GM12878 (cell line): Measurements from ENCODE around the gene SLCO1A2. TPM values are rescaled to one million over a fixed set of nuclear protein-coding genes. Genes with fewer than 3 reads are reported as not detected.

Experiments
- ATAC-seq: fragments of 200-7000 bp; cut with Tn5 transposase; 3 replicates; pipeline ENCODE4 v1.9.1; 2020; ENCODE audit warnings: mild to moderate bottlenecking, moderate library complexity
- BruUV-seq: library from RNA; stranded (reverse); fragments of 400-500 nt; replicated peaks from 2 replicates; lab custom pipeline; 2021; lab: Mats Ljungman, UMichigan
- CTCF ChIA-PET: fragments of 300-600 bp; sonication (Branson Sonifier 250); formaldehyde crosslinking; extraction: SDS; loops from one replicate; lab custom pipeline; 2021; ENCODE audit warnings: inconsistent platforms; lab: Yijun Ruan, JAX
- POLR2A ChIA-PET: fragments of 350-600 bp; formaldehyde crosslinking; extraction: SDS; loops from one replicate; lab custom pipeline; 2021; ENCODE audit warnings: inconsistent platforms; lab: Charles Lee
- RAD21 ChIA-PET: fragments of 300-600 bp; sonication (Branson Sonifier 250); formaldehyde crosslinking; loops from one replicate; lab custom pipeline; 2023; ENCODE audit warnings: antibody characterized with exemption; ENCODE audit not compliant: unreplicated experiment; lab: Charles Lee
- SMC1A ChIA-PET: fragments of 300-600 bp; sonication (Branson Sonifier 250); formaldehyde crosslinking; loops from one replicate; lab custom pipeline; 2023; ENCODE audit not compliant: unreplicated experiment, uncharacterized antibody; lab: Charles Lee
- DNase-seq: peaks from one replicate; pipeline ENCODE4 v3.0.0-alpha.2; 2011; ENCODE audit warnings: low read depth, low spot score
- FAIRE-seq: peaks from 3 replicates; lab custom pipeline; 2011; peaks lifted over from hg19 to GRCh38; lab: Jason Lieb, UNC
- H2AFZ ChIP-seq: 2 replicates; pipeline ENCODE4 v1.6.0; 2011; ENCODE audit warnings: low read depth, low read length, control low read depth; ENCODE audit not compliant: control insufficient read depth
- H3K27ac ChIP-seq: 2 replicates; pipeline ENCODE4 v1.5.1; 2011; ENCODE audit warnings: control low read depth; ENCODE audit not compliant: control insufficient read depth, insufficient read depth
- H3K27me3 ChIP-seq, 2 experiments: replicated peaks in 1 of 2; 2 replicates each; pipeline versions ENCODE4 v1.6.0 to v1.6.1; 2011; ENCODE audit warnings: low read length in 1 of 2; ENCODE audit not compliant: control insufficient read depth in 2 of 2, insufficient read depth in 2 of 2
- H3K36me3 ChIP-seq, 2 experiments: 2 replicates each; pipeline ENCODE4 v1.5.1; 2011; ENCODE audit warnings: low read length in 1 of 2; ENCODE audit not compliant: control insufficient read depth in 2 of 2, insufficient read depth in 2 of 2
- H3K4me1 ChIP-seq: 2 replicates; pipeline ENCODE4 v1.6.1; 2011; ENCODE audit warnings: mild to moderate bottlenecking, low read length, moderate library complexity, mixed read lengths; ENCODE audit not compliant: control insufficient read depth, insufficient read depth
- H3K4me2 ChIP-seq: 2 replicates; pipeline ENCODE4 v1.6.0; 2011; ENCODE audit warnings: control low read depth; ENCODE audit not compliant: control insufficient read depth, insufficient read depth
- H3K4me3 ChIP-seq: fragments of 200-600 bp; sonication (generic); 2 replicates; pipeline ENCODE4 v1.5.1; 2016
- H3K79me2 ChIP-seq: 2 replicates; pipeline ENCODE4 v1.6.0; 2011; ENCODE audit warnings: low read length; ENCODE audit not compliant: control insufficient read depth, insufficient read depth
- H3K9ac ChIP-seq: 2 replicates; pipeline ENCODE4 v1.8.0; 2011; ENCODE audit warnings: low read length, control low read depth, mixed read lengths; ENCODE audit not compliant: control insufficient read depth, insufficient read depth
- H3K9me3 ChIP-seq: replicated peaks from 3 replicates; pipeline ENCODE4 v1.5.1; 2011; ENCODE audit warnings: mild to moderate bottlenecking, low read length; ENCODE audit not compliant: control insufficient read depth, insufficient read depth
- H4K20me1 ChIP-seq: 2 replicates; pipeline ENCODE4 v1.6.0; 2011; ENCODE audit not compliant: control insufficient read depth, insufficient read depth
- FOS ChIP-seq: IDR thresholded peaks from 3 replicates; pipeline ENCODE4 v1.6.1; 2011; ENCODE audit warnings: borderline replicate concordance; ENCODE audit not compliant: insufficient read length; ENCODE audit errors: extremely low read depth
- IRF3 ChIP-seq: fragments of 450-650 bp; IDR thresholded peaks from 2 replicates; pipeline ENCODE4 v1.6.1; 2014; ENCODE audit warnings: mild to moderate bottlenecking
- JUND ChIP-seq: IDR thresholded peaks from 2 replicates; pipeline ENCODE4 v1.6.1; 2012; ENCODE audit warnings: low read depth, mild to moderate bottlenecking, low read length, improper control_type of control experiment, moderate library complexity
- KLF5 ChIP-seq: fragments of 450-650 bp; IDR thresholded peaks from 2 replicates; pipeline ENCODE4 v1.6.1; 2014; ENCODE audit warnings: mild to moderate bottlenecking; ENCODE audit not compliant: partially characterized antibody
- NR2F1 ChIP-seq: fragments of 450-650 bp; conservative IDR thresholded peaks from 2 replicates; pipeline ENCODE4 v1.6.1; 2017; ENCODE audit warnings: mild to moderate bottlenecking
- REST ChIP-seq: IDR thresholded peaks from 2 replicates; pipeline ENCODE4 v1.6.1; 2012; ENCODE audit warnings: mild to moderate bottlenecking, low read depth, low read length
- SMAD1 ChIP-seq: fragments of 450-650 bp; IDR thresholded peaks from 2 replicates; pipeline ENCODE4 v1.6.1; 2018; ENCODE audit warnings: mild to moderate bottlenecking, low read depth; ENCODE audit not compliant: partially characterized antibody
- STAT3 ChIP-seq: IDR thresholded peaks from 2 replicates; pipeline ENCODE4 v1.6.1; 2011; ENCODE audit warnings: low read depth, low read length, improper control_type of control experiment
- SUZ12 ChIP-seq: fragments of 200-600 bp; sonication (generic); IDR thresholded peaks from one replicate; pipeline ENCODE4 v1.6.1; 2018; ENCODE audit warnings: antibody characterized with exemption, mild to moderate bottlenecking; ENCODE audit not compliant: unreplicated experiment
- ZBTB40 ChIP-seq: fragments of 450-650 bp; IDR thresholded peaks from 2 replicates; pipeline ENCODE4 v1.6.1; 2016; ENCODE audit warnings: mild to moderate bottlenecking, moderate library complexity, borderline replicate concordance
- WGBS: methylation state at CpG from one replicate; pipeline ENCODE4 v1.1.6; 2016; ENCODE audit warnings: low lambda C conversion rate; ENCODE audit not compliant: insufficient replicate concordance, insufficient coverage; ENCODE audit errors: missing lambda C conversion rate; 5-methylcytosine and 5-hydroxymethylcytosine counted together
- in situ Hi-C: fragments of 300-500 bp; cut with MboI; formaldehyde crosslinking; loops from 9 replicates; pipeline ENCODE4 v1.14.3; 2018; ENCODE audit warnings: mixed read lengths
- intact Hi-C: fragments of 100-400 bp; cut with micrococcal nuclease; formaldehyde crosslinking; loops from one replicate; pipeline ENCODE4 v1.14.2; 2022; ENCODE audit not compliant: unreplicated experiment
- polyA plus RNA-seq, 11 experiments: library from polyadenylated mRNA; depleted of rRNA in 4 of 11; unstranded in 6 of 11; stranded (reverse) in 5 of 11; fragments of >200 nt; fragmentation: Nextera tagmentation in 4 of 11; fragmentation: Illumina TruSeq in 1 of 11; extraction: Ambion mirVana in 4 of 11; extraction: Trizol in 1 of 11; gene quantifications; 1 replicate in 1 of 11; 2 replicates in 10 of 11; pipeline versions ENCODE4 v1.2.1 to v1.2.3, GENCODE V29; 2011 to 2016; ENCODE audit warnings: inconsistent platforms in 2 of 11, missing spikeins in 2 of 11, low read depth in 1 of 11
- total RNA-seq, 4 experiments: library from RNA; depleted of rRNA in 3 of 4; stranded (reverse); fragments of >200 nt in 3 of 4; fragmentation: Illumina TruSeq in 1 of 4; extraction: Trizol in 1 of 4; gene quantifications; 2 replicates each; pipeline versions ENCODE4 v1.2.1 to v1.2.3, GENCODE V29; 2013 to 2021

Gene SLCO1A2
- total and polyA plus RNA-seq, 10 of the 15 experiments (the other 5 are each of a cell fraction or from before 2014, with no cell fraction given) = not detected

- no peak for TF ChIP-seq REST
- no peak for TF ChIP-seq JUND
- no peak for TF ChIP-seq NR2F1
- TF ChIP-seq FOS = no peak
Observed at GRCh38 chr12:21264232-21264631, 70.5 kb downstream of the SLCO1A2 start (continued).

- H3K4me1 ChIP-seq = no peaks in the 10 kb centered on the region
- H4K20me1 ChIP-seq = no peaks in the 10 kb centered on the region
- H2AFZ ChIP-seq = no peak overlapping the region
- no peaks in the 10 kb centered on the region for H3K9me3 ChIP-seq
- no peaks in the 10 kb centered on the region for H3K36me3 ChIP-seq
- ChIA-PET RAD21 (no interaction called here), SMC1A (no interaction called here), CTCF (no interaction called here), POLR2A (no interaction called here)
- intact Hi-C loops (no loop called here), in situ Hi-C loops (no loop called here)
- H3K79me2 ChIP-seq = no peaks in the 10 kb centered on the region
- H3K27ac ChIP-seq = no peak overlapping the region
- FAIRE-seq (peak; percentile 31), ATAC-seq (no peak), DNase-seq (no peak)
- 16% methylated on average over 3 of the region's 3 CpGs for WGBS
- TF ChIP-seq SUZ12 (no peak), SMAD1 (no peak), STAT3 (no peak), KLF5 (no peak), ZBTB40 (no peak), IRF3 (no peak)
- H3K4me3 ChIP-seq = no peak overlapping the region
- H3K9ac ChIP-seq = no peak overlapping the region
- H3K27me3 ChIP-seq = no peaks in the 10 kb centered on the region
- no TSS peak for BruUV-seq
- H3K4me2 ChIP-seq = no peak overlapping the region
Observed at GRCh38 chr12:21257172-21257571, 77.5 kb downstream of the SLCO1A2 start.
